Spleen (tissue), 7 donors: ENCODE measurements around the gene ZNF222.
A peak's percentile ranks its signal among the peaks of the same experiment; 100 is the strongest.

Experiments
- CTCF ChIP-seq, 11 experiments: fragments of 200-600 bp in 7 of 11; fragments of 450-650 bp in 4 of 11; sonication (generic) in 4 of 11; IDR thresholded peaks in 8 of 11; conservative IDR thresholded peaks in 3 of 11; 1 replicate in 7 of 11; 2 replicates in 4 of 11; pipeline versions ENCODE4 v1.4.0 to v1.8.0; 2016 to 2021; ENCODE audit warnings: antibody characterized with exemption in 11 of 11, inconsistent platforms in 4 of 11, mild to moderate bottlenecking in 1 of 11
- POLR2AphosphoS5 ChIP-seq, 3 donors: sonication (generic); formaldehyde crosslinking; IDR thresholded peaks; one replicate each; pipeline ENCODE4 v1.5.1; 2017; ENCODE audit warnings: antibody characterized with exemption in 3 of 3
- donor health status: DM: no; HTN: no; CAD: no; lungs with moderate emphysema.
- donor health status: DM: no; HTN: no; CAD: no.
- donor health status: DM: no; HTN: no; CAD: no.

GRCh38 chr19:44051650-44052402 is 26.6 kb downstream of the ZNF222 start, which contains the start of gene ZNF223:
- TF ChIP-seq POLR2AphosphoS5 (IDR thresholded peaks at IDR 0.05) (peak in 2 of 3 donors; percentile 85 to 86), CTCF (IDR thresholded peaks at IDR 0.05 in 8 of 11, conservative IDR thresholded peaks at IDR 0.05 in 3 of 11) (no peak)
